SK-N-MC (cell line): ENCODE results near the gene C11orf52.

Experiments used
- EZH2 ChIP-seq: fragments of 200-600 bp; sonication (generic); IDR thresholded peaks from one replicate; pipeline ENCODE4 v1.6.1; 2017; ENCODE audit warnings: antibody characterized with exemption
- POLR2AphosphoS5 ChIP-seq: IDR thresholded peaks from 2 replicates; pipeline ENCODE4 v1.6.1; 2012; ENCODE audit warnings: mild to moderate bottlenecking, low read depth, low read length, borderline replicate concordance

DNA sequence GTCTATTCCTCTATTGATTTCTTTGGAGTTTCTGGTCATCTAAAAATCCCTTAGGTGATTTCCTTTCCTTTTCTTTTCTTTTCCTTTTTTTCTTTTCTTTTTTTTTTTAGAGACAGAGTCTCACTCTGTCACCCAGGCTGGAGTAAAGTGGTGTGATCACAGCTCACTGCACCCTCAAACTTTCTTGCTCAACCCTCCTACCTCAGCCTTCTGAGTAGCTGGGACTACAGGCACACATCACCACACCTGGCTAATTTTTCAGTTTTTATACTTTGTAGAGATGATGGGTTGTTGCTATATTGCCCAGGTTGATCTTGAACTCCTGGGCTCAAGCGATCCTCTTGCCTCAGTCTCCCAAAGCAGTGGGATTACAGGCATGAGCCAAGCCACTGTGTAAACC lies 1.9 kb upstream of the C11orf52 start:
- TF ChIP-seq POLR2AphosphoS5 = no peak
- TF ChIP-seq EZH2 = no peak
